Measurements from ENCODE around the gene COL24A1. TPM values are rescaled to one million over a fixed set of nuclear protein-coding genes. Genes with fewer than 3 reads are reported as not detected.

Gene COL24A1
- polyA plus RNA-seq, 1 donor: 1.6 TPM

DNA sequence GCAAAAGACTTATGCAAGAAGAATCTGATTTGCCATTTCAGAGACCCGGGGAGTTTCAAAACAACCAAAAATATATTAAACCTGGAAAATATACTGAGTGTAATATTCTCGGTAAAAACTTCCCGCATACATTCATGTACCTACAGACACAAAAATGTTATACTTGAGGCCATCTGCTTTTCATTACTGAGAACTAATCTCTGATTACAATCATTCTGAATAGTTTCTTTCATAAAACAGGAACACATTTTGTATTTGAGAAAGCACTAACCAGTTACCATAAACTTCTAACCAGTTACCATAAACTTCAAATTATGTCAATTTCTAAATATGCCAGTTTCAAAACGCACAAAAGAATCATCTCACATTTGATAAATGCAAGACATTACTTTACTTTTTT is 456.1 kb downstream of the COL24A1 start:
- peaks cover 18% of the 10 kb centered on the region for H3K36me3 ChIP-seq (ENCODE audit: control insufficient read depth, insufficient read depth, low read length)
- 94% methylated on average over 3 of the region's 4 CpGs for WGBS (ENCODE audit: insufficient coverage, low lambda C conversion rate)

DNA sequence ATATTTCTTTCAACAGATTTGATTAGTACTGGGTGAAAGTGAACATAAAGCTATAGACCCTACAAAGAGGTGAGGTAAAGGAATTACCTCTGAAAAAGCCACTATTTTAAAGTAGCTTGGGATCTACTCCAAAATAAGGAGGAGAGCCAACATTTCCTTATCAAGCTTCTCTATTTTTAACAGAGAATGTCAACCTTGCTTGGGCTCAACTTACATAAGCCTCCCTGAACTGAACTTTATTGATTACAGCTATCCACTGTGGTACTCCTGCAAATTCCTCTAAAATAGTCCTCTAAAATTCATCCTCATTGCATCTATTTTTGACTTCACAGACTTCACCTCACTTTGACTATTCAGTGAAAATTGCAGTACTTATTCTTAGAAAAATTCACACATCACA is 458.7 kb downstream of the COL24A1 start:
- Histone ChIP-seq H3K36me3 (ENCODE audit: control insufficient read depth, insufficient read depth, low read length) (peaks cover 13% of the 10 kb centered on the region), H3K4me3 (ENCODE audit: low read length) (no peak overlapping the region), H3K4me1 (ENCODE audit: control insufficient read depth, insufficient read depth, low read length) (peaks cover 4% of the 10 kb centered on the region), H3K9me3 (ENCODE audit: control insufficient read depth, low read depth, low read length) (no peaks in the 10 kb centered on the region), H3K27me3 (ENCODE audit: control insufficient read depth, insufficient read depth, low read length) (no peaks in the 10 kb centered on the region), H3K27ac (ENCODE audit: low read length) (no peak overlapping the region)
- DNase-seq: no peak

More for the DNA sequence above, 456.1 kb downstream of the COL24A1 start:
- peaks cover 4% of the 10 kb centered on the region for H3K4me1 ChIP-seq (ENCODE audit: control insufficient read depth, insufficient read depth, low read length)
- H3K27ac ChIP-seq (ENCODE audit: low read length): no peak overlapping the region
- no peaks in the 10 kb centered on the region for H3K9me3 ChIP-seq (ENCODE audit: control insufficient read depth, low read depth, low read length)
- no peak for DNase-seq
- no peak overlapping the region for H3K4me3 ChIP-seq (ENCODE audit: low read length)
- no peaks in the 10 kb centered on the region for H3K27me3 ChIP-seq (ENCODE audit: control insufficient read depth, insufficient read depth, low read length)

DNA sequence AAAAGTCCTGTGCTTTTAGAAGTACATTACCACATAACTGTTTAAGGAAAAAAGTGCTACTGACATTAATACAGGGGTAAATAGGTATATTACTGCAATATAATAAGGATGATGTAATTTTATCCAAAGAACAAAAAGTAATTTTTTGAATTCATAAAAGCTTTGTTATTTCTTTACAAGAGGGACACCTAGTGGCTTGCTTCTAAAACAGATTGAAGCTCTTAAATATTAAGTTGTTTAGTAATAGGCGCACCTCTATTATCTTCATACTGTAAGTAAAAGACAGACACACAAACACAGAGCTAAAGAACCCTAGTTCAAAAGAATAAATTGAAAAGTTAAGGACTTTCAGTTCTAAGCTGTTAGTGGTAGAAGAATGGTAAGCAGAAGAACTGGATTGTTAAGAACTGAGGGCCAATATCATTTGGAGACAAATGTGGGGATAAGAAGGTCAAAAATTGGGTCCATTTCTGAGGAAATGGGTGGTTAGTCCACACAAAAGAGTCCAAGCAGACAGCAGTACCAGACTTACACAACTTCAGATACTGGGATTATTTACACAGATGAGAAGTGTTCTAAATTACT is 463.8 kb downstream of the COL24A1 start:
- no peaks in the 10 kb centered on the region for H3K4me1 ChIP-seq (ENCODE audit: control insufficient read depth, insufficient read depth, low read length)
- WGBS (ENCODE audit: insufficient coverage, low lambda C conversion rate): no CpG with 5 or more reads among the region's 1 CpG

DNA sequence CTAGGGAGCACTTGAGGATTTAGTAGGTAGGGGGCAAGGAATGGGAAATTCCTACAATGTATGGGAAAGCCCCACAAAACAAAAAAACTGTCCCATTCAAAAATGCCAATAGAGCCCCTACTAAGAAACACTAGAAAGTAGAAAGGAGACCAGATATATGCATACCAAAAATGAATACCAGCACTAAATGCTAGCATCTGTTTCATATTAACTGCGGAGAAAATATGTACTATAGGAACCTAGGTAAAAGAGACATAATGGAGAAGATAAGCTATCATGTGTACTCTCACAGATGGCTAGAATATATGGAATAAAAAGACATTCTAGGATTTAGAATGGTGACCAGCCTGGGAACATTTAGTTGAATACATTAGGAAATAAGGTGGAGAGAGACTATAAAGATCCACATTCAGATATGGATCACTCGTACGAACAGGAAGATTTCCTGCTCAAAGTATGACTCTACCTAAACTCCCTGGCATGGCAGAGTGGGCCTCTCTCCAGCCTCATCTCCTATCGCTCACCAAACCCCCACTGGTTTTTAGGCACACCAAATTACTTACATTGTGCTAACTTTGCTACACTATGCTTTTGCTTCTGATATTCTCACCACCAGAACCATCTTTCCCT is 466.7 kb downstream of the COL24A1 start:
- 100% methylated on average over 1 of the region's 4 CpGs for WGBS (ENCODE audit: insufficient coverage, low lambda C conversion rate)
- Histone ChIP-seq H3K27ac (ENCODE audit: low read length) (no peak overlapping the region), H3K36me3 (ENCODE audit: control insufficient read depth, insufficient read depth, low read length) (peaks cover 7% of the 10 kb centered on the region), H3K9me3 (ENCODE audit: control insufficient read depth, low read depth, low read length) (no peaks in the 10 kb centered on the region), H3K4me3 (ENCODE audit: low read length) (no peak overlapping the region), H3K27me3 (ENCODE audit: control insufficient read depth, insufficient read depth, low read length) (no peaks in the 10 kb centered on the region), H3K4me1 (ENCODE audit: control insufficient read depth, insufficient read depth, low read length) (no peaks in the 10 kb centered on the region)
- no peak for DNase-seq

More for the DNA sequence above, 463.8 kb downstream of the COL24A1 start:
- H3K9me3 ChIP-seq (ENCODE audit: control insufficient read depth, low read depth, low read length): no peaks in the 10 kb centered on the region
- no peak for DNase-seq
- no peak overlapping the region for H3K4me3 ChIP-seq (ENCODE audit: low read length)
- H3K36me3 ChIP-seq (ENCODE audit: control insufficient read depth, insufficient read depth, low read length): peaks cover 7% of the 10 kb centered on the region
- no peaks in the 10 kb centered on the region for H3K27me3 ChIP-seq (ENCODE audit: control insufficient read depth, insufficient read depth, low read length)
- no peak overlapping the region for H3K27ac ChIP-seq (ENCODE audit: low read length)

DNA sequence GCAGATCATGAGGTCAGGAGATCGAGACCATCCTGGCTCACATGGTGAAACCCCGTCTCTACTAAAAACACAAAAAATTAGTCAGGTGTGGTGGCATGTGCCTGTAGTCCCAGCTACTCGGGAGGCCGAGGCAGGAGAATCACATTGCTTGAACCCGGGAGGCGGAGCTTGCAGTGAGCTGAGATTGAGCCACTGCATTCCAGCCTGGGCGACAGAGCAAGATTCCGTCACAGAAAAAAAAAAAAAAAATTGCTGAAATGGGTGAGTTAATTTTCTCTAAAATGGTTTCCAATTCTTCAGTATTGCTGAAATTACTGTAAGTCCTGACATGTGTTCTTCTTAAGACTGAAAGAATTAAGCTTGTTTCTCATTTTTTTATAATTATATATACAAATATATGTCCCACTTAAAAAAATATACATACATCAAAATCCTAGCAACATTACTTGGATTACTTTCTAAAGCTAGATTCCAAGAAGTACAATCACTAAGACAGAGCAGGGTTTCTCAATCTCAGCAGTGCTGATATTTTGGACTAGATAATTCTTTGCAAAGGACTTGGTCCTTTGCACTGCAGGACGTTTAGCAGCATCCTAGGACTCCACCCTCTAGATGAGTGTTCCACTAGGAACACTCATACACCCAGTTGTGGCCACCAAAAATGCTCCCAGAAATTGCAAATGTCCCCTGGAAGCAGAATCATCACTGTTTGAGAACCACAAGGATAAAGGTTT is 473.1 kb downstream of the COL24A1 start:
- H3K4me3 ChIP-seq (ENCODE audit: low read length): no peak overlapping the region
- H3K36me3 ChIP-seq (ENCODE audit: control insufficient read depth, insufficient read depth, low read length): peaks cover 6% of the 10 kb centered on the region
- no peaks in the 10 kb centered on the region for H3K9me3 ChIP-seq (ENCODE audit: control insufficient read depth, low read depth, low read length)
- no peaks in the 10 kb centered on the region for H3K27me3 ChIP-seq (ENCODE audit: control insufficient read depth, insufficient read depth, low read length)
- no CpG with 5 or more reads among the region's 9 CpGs for WGBS (ENCODE audit: insufficient coverage, low lambda C conversion rate)
- H3K4me1 ChIP-seq (ENCODE audit: control insufficient read depth, insufficient read depth, low read length): peaks cover 3% of the 10 kb centered on the region
- no peak overlapping the region for H3K27ac ChIP-seq (ENCODE audit: low read length)
- DNase-seq: no peak

DNA sequence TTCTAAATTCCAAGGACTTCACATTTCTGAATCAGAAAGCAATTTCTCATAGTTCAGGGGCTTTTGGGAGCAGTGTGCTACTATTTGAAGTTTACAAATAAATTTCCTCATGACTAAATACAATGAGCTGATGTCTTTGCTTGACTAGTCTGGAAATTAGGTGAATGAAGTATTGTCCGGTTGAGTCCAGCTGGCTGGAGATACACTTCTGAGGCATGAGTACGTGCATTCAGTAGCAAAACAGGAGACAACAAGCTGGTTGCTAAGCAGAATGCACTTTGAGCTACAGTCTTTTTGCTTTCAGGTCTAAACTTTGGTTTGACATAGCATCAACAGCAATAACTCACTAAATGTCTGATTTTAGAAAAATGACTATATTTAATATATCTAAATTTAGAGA is 475.5 kb downstream of the COL24A1 start:
- Histone ChIP-seq H3K4me3 (ENCODE audit: low read length) (no peak overlapping the region), H3K27me3 (ENCODE audit: control insufficient read depth, insufficient read depth, low read length) (no peaks in the 10 kb centered on the region), H3K4me1 (ENCODE audit: control insufficient read depth, insufficient read depth, low read length) (peaks cover 3% of the 10 kb centered on the region), H3K36me3 (ENCODE audit: control insufficient read depth, insufficient read depth, low read length) (peaks cover 8% of the 10 kb centered on the region), H3K27ac (ENCODE audit: low read length) (no peak overlapping the region), H3K9me3 (ENCODE audit: control insufficient read depth, low read depth, low read length) (no peaks in the 10 kb centered on the region)
- peak; percentile 70 to 79 for DNase-seq
- WGBS (ENCODE audit: insufficient coverage, low lambda C conversion rate): no CpG with 5 or more reads among the region's 2 CpGs

Other genes with a start within 250 kb of the COL24A1 start
- 43.4 TPM for gene ODF2L, start 239.6 kb upstream of the COL24A1 start, polyA plus RNA-seq